ENCODE measurements around the gene BTBD7. TPM values are rescaled to one million over a fixed set of nuclear protein-coding genes. Genes with fewer than 3 reads are reported as not detected.

Gene BTBD7
- total and polyA plus RNA-seq, 2 experiments from 2014 or later = 24.4 to 32.8 TPM

DNA sequence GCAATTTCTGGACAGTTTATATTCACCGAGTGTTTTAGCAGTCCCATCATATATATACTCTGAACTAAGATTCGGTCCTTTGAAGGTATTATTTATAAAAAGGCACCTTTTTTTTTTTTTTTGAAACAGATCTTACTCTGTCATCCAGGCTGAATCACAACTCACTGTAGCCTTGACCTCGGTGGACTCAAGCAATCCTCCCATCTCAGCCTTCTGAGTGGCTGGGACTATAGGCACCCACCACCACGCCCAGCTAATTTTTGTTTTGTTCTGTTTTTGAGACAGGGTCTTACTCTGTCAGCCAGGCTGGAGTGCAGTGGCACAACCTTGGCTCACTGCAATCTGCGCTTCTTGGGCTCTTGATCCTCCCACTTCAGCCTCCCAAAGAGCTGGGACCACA lies 52.1 kb downstream of the BTBD7 start:
- Histone ChIP-seq H3F3A (replicated peaks; ENCODE audit: low read depth) (no peaks in the 10 kb centered on the region), H2AFZ (no peak overlapping the region), H4K20me1 (replicated peaks; ENCODE audit: insufficient read depth) (peaks cover 12% of the 10 kb centered on the region; the same call in 1 of the 2 replicates), H3K4me1 (ENCODE audit: insufficient read depth) (peaks cover 11% of the 10 kb centered on the region; the same call in 1 of the 2 replicates), H3K4me2 (no peak overlapping the region), H3K27me3 (ENCODE audit: insufficient read depth) (no peaks in the 10 kb centered on the region), H3K9me2 (ENCODE audit: insufficient read depth) (no peaks in the 10 kb centered on the region), H3K4me3 (no peak overlapping the region), H3K79me2 (replicated peaks; ENCODE audit: insufficient read depth) (peaks cover 1% of the 10 kb centered on the region; the same call in 1 of the 2 replicates), H3K27ac (ENCODE audit: low read depth) (no peak overlapping the region), H3K36me3 (ENCODE audit: insufficient read depth) (no peaks in the 10 kb centered on the region)
- Mint-ChIP-seq H3K36me3 (ENCODE audit: low read depth) (no peaks in the 10 kb centered on the region), H3K9me3 (no peaks in the 10 kb centered on the region), H3K27ac (no peak overlapping the region), H3K4me3 (no peak overlapping the region), H3K4me1 (peaks cover 6% of the 10 kb centered on the region), H3K27me3 (ENCODE audit: insufficient read depth, low read depth, poor library complexity) (peaks cover 2% of the 10 kb centered on the region)
- TF ChIP-seq NANOG (IDR thresholded peaks at IDR 0.05; ENCODE audit: borderline replicate concordance) (no peak), POLR2AphosphoS5 (IDR thresholded peaks at IDR 0.05; ENCODE audit: low read depth) (no peak), CTCF (conservative IDR thresholded peaks at IDR 0.05; ENCODE audit: low read depth in 2 of 2) (no peak), JUNB (IDR thresholded peaks at IDR 0.05; ENCODE audit: unreplicated experiment) (no peak), CREB1 (CRISPR knock-in tag; IDR thresholded peaks at IDR 0.05; ENCODE audit: low read depth) (no peak), EZH2phosphoT487 (IDR thresholded peaks at IDR 0.05; ENCODE audit: unreplicated experiment) (no peak), EZH2 (IDR thresholded peaks at IDR 0.05; ENCODE audit: low read depth, unreplicated experiment) (no peak), STAT1 (IDR thresholded peaks at IDR 0.05; ENCODE audit: unreplicated experiment) (no peak)
- TF ChIP-seq, protein P1, sequence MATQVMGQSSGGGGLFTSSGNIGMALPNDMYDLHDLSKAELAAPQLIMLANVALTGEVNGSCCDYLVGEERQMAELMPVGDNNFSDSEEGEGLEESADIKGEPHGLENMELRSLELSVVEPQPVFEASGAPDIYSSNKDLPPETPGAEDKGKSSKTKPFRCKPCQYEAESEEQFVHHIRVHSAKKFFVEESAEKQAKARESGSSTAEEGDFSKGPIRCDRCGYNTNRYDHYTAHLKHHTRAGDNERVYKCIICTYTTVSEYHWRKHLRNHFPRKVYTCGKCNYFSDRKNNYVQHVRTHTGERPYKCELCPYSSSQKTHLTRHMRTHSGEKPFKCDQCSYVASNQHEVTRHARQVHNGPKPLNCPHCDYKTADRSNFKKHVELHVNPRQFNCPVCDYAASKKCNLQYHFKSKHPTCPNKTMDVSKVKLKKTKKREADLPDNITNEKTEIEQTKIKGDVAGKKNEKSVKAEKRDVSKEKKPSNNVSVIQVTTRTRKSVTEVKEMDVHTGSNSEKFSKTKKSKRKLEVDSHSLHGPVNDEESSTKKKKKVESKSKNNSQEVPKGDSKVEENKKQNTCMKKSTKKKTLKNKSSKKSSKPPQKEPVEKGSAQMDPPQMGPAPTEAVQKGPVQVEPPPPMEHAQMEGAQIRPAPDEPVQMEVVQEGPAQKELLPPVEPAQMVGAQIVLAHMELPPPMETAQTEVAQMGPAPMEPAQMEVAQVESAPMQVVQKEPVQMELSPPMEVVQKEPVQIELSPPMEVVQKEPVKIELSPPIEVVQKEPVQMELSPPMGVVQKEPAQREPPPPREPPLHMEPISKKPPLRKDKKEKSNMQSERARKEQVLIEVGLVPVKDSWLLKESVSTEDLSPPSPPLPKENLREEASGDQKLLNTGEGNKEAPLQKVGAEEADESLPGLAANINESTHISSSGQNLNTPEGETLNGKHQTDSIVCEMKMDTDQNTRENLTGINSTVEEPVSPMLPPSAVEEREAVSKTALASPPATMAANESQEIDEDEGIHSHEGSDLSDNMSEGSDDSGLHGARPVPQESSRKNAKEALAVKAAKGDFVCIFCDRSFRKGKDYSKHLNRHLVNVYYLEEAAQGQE (IDR thresholded peaks at IDR 0.05; ENCODE audit: unreplicated experiment) = no peak
- TF ChIP-seq, protein P2, sequence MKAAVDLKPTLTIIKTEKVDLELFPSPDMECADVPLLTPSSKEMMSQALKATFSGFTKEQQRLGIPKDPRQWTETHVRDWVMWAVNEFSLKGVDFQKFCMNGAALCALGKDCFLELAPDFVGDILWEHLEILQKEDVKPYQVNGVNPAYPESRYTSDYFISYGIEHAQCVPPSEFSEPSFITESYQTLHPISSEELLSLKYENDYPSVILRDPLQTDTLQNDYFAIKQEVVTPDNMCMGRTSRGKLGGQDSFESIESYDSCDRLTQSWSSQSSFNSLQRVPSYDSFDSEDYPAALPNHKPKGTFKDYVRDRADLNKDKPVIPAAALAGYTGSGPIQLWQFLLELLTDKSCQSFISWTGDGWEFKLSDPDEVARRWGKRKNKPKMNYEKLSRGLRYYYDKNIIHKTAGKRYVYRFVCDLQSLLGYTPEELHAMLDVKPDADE (IDR thresholded peaks at IDR 0.05) = no peak
- TF ChIP-seq, protein P3, sequence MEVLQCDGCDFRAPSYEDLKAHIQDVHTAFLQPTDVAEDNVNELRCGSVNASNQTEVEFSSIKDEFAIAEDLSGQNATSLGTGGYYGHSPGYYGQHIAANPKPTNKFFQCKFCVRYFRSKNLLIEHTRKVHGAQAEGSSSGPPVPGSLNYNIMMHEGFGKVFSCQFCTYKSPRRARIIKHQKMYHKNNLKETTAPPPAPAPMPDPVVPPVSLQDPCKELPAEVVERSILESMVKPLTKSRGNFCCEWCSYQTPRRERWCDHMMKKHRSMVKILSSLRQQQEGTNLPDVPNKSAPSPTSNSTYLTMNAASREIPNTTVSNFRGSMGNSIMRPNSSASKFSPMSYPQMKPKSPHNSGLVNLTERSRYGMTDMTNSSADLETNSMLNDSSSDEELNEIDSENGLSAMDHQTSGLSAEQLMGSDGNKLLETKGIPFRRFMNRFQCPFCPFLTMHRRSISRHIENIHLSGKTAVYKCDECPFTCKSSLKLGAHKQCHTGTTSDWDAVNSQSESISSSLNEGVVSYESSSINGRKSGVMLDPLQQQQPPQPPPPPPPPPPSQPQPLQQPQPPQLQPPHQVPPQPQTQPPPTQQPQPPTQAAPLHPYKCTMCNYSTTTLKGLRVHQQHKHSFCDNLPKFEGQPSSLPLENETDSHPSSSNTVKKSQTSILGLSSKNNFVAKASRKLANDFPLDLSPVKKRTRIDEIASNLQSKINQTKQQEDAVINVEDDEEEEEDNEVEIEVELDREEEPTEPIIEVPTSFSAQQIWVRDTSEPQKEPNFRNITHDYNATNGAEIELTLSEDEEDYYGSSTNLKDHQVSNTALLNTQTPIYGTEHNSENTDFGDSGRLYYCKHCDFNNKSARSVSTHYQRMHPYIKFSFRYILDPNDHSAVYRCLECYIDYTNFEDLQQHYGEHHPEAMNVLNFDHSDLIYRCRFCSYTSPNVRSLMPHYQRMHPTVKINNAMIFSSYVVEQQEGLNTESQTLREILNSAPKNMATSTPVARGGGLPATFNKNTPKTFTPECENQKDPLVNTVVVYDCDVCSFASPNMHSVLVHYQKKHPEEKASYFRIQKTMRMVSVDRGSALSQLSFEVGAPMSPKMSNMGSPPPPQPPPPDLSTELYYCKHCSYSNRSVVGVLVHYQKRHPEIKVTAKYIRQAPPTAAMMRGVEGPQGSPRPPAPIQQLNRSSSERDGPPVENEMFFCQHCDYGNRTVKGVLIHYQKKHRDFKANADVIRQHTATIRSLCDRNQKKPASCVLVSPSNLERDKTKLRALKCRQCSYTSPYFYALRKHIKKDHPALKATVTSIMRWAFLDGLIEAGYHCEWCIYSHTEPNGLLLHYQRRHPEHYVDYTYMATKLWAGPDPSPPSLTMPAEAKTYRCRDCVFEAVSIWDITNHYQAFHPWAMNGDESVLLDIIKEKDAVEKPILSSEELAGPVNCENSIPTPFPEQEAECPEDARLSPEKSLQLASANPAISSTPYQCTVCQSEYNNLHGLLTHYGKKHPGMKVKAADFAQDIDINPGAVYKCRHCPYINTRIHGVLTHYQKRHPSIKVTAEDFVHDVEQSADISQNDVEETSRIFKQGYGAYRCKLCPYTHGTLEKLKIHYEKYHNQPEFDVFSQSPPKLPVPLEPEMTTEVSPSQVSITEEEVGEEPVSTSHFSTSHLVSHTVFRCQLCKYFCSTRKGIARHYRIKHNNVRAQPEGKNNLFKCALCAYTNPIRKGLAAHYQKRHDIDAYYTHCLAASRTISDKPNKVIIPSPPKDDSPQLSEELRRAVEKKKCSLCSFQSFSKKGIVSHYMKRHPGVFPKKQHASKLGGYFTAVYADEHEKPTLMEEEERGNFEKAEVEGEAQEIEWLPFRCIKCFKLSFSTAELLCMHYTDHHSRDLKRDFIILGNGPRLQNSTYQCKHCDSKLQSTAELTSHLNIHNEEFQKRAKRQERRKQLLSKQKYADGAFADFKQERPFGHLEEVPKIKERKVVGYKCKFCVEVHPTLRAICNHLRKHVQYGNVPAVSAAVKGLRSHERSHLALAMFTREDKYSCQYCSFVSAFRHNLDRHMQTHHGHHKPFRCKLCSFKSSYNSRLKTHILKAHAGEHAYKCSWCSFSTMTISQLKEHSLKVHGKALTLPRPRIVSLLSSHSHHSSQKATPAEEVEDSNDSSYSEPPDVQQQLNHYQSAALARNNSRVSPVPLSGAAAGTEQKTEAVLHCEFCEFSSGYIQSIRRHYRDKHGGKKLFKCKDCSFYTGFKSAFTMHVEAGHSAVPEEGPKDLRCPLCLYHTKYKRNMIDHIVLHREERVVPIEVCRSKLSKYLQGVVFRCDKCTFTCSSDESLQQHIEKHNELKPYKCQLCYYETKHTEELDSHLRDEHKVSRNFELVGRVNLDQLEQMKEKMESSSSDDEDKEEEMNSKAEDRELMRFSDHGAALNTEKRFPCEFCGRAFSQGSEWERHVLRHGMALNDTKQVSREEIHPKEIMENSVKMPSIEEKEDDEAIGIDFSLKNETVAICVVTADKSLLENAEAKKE (CRISPR knock-in tag; IDR thresholded peaks at IDR 0.05) = no peak
- DNase-seq (ENCODE audit: low spot score) (no peak), ATAC-seq (no peak)

Data from GM23338 (cell line).